Fibroblast of lung (primary cell): Measurements from ENCODE around the gene FCHSD1. TPM values are rescaled to one million over a fixed set of nuclear protein-coding genes. Genes with fewer than 3 reads are reported as not detected.

Source experiments
- DNase-seq, 2 donors: peaks; one replicate each; pipeline versions ENCODE4 v3.0.0 to v3.0.0-alpha.2; 2010; ENCODE audit warnings: low read depth in 2 of 2
- H2AFZ ChIP-seq: 2 replicates; pipeline ENCODE4 v1.5.1; 2012; ENCODE audit warnings: low read length, control low read depth, inconsistent platforms
- H3K27ac ChIP-seq: 2 replicates; pipeline ENCODE4 v1.5.1; 2011; ENCODE audit warnings: low read length, control low read depth; ENCODE audit not compliant: insufficient read depth
- H3K27me3 ChIP-seq: 2 replicates; pipeline ENCODE4 v1.5.1; 2011; ENCODE audit warnings: mild to moderate bottlenecking, low read length; ENCODE audit not compliant: control insufficient read depth, insufficient read depth
- H3K36me3 ChIP-seq: 2 replicates; pipeline ENCODE4 v1.5.1; 2011; ENCODE audit warnings: low read length; ENCODE audit not compliant: control insufficient read depth, insufficient read depth
- H3K4me1 ChIP-seq: 2 replicates; pipeline ENCODE4 v1.5.1; 2011; ENCODE audit warnings: low read length; ENCODE audit not compliant: control insufficient read depth, insufficient read depth; ENCODE audit errors: extremely low read depth
- H3K4me2 ChIP-seq: 2 replicates; pipeline ENCODE4 v1.5.1; 2011; ENCODE audit warnings: low read length, control low read depth; ENCODE audit not compliant: insufficient read depth; ENCODE audit errors: extremely low read depth
- H3K4me3 ChIP-seq, 4 experiments: fragments of 200-600 bp in 1 of 4; sonication (generic) in 1 of 4; replicated peaks in 1 of 4; 2 replicates each; pipeline ENCODE4 v1.5.1; 2011 to 2016; ENCODE audit warnings: low read length in 4 of 4, low read depth in 3 of 4, mild to moderate bottlenecking in 3 of 4, control low read depth in 2 of 4, inconsistent platforms in 1 of 4, mixed read lengths in 1 of 4; ENCODE audit not compliant: insufficient read depth in 1 of 4; ENCODE audit errors: control extremely low read depth in 1 of 4
- H3K79me2 ChIP-seq: 2 replicates; pipeline ENCODE4 v1.5.1; 2012; ENCODE audit warnings: mild to moderate bottlenecking, low read length, inconsistent platforms; ENCODE audit not compliant: control insufficient read depth, insufficient read depth
- H3K9ac ChIP-seq: 2 replicates; pipeline ENCODE4 v1.5.1; 2011; ENCODE audit warnings: mild to moderate bottlenecking, low read length, control low read depth; ENCODE audit not compliant: insufficient read depth
- H3K9me3 ChIP-seq: 2 replicates; pipeline ENCODE4 v1.5.1; 2012; ENCODE audit warnings: low read depth, low read length; ENCODE audit not compliant: control insufficient read depth, insufficient read depth
- H4K20me1 ChIP-seq: 2 replicates; pipeline ENCODE4 v1.5.1; 2011; ENCODE audit warnings: low read length; ENCODE audit not compliant: control insufficient read depth, insufficient read depth; ENCODE audit errors: extremely low read depth
- CTCF ChIP-seq, 2 donors: IDR thresholded peaks in 1 of 2; conservative IDR thresholded peaks in 1 of 2; 1 replicate in 1 of 2; 2 replicates in 1 of 2; pipeline ENCODE4 v1.5.1; 2011 to 2012; ENCODE audit warnings: low read length in 2 of 2, control low read depth in 1 of 2, inconsistent platforms in 1 of 2, low read depth in 1 of 2, mild to moderate bottlenecking in 1 of 2
- EZH2 ChIP-seq: IDR thresholded peaks from 2 replicates; pipeline ENCODE4 v1.5.1; 2012; ENCODE audit warnings: low read length, control low read depth, mild to moderate bottlenecking; ENCODE audit errors: missing control alignments
- polyA plus RNA-seq, 2 donors: library from polyadenylated mRNA; depleted of rRNA in 1 of 2; stranded (reverse) in 1 of 2; unstranded in 1 of 2; fragments of >200 nt; gene quantifications; 2 replicates each; pipeline ENCODE4 v1.2.1, GENCODE V29; 2011 to 2012; ENCODE audit warnings: missing spikeins in 1 of 2
- total RNA-seq: library from RNA; depleted of rRNA; stranded (reverse); fragments of >200 nt; gene quantifications from 2 replicates; pipeline ENCODE4 v1.2.1, GENCODE V29; 2014

The FCHSD1 gene
- total and polyA plus RNA-seq, 2 donors (not counting 1 experiment from before 2014, with no cell fraction given), result 19.1 to 25.6 TPM

DNA sequence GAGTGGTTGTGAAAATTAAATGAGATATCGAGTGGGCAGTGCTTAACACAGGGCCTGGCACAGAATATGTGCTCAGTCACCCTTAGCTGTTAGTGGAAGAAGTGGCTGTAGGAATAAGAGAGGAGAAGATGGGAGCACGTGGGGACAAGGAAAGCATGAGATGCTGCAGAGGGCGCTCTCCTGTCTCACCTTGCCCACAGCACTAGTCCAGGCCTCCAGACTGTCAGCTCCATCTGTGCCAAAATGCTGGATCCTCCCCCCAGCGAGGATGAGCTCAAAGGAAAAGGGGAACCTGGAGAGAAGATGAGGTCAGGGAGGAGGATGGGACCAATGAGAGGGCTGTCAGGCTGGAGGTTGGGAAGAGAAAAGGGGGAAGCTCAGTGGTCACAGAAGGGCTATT lies 18.3 kb upstream of the FCHSD1 start:
- Histone ChIP-seq H3K4me1 (no peaks in the 10 kb centered on the region), H3K79me2 (no peaks in the 10 kb centered on the region), H3K27ac (no peak overlapping the region), H4K20me1 (no peaks in the 10 kb centered on the region), H2AFZ (no peak overlapping the region), H3K27me3 (no peaks in the 10 kb centered on the region), H3K4me3 (no peak overlapping the region), H3K9me3 (no peaks in the 10 kb centered on the region), H3K9ac (no peak overlapping the region), H3K4me2 (no peak overlapping the region), H3K36me3 (no peaks in the 10 kb centered on the region)
- DNase-seq, result no peak
- no peak for TF ChIP-seq CTCF (conservative IDR thresholded peaks at IDR 0.05 in 1 of 2, IDR thresholded peaks at IDR 0.05 in 1 of 2; ENCODE audit: low read depth in 1 of 2, low read length in 2 of 2)
- TF ChIP-seq EZH2, result no peak

- Histone ChIP-seq H3K4me2 (no peak overlapping the region), H3K79me2 (no peaks in the 10 kb centered on the region), H3K27ac (no peak overlapping the region), H3K9ac (no peak overlapping the region), H4K20me1 (no peaks in the 10 kb centered on the region), H3K4me1 (no peaks in the 10 kb centered on the region), H3K36me3 (no peaks in the 10 kb centered on the region), H3K4me3 (no peak overlapping the region), H2AFZ (no peak overlapping the region), H3K9me3 (no peaks in the 10 kb centered on the region), H3K27me3 (no peaks in the 10 kb centered on the region)
- peak in 1 of 2 donors; percentile 38 for DNase-seq
- no peak for TF ChIP-seq CTCF (conservative IDR thresholded peaks at IDR 0.05 in 1 of 2, IDR thresholded peaks at IDR 0.05 in 1 of 2; ENCODE audit: low read depth in 1 of 2, low read length in 2 of 2)
- no peak for TF ChIP-seq EZH2
Measured at GRCh38 chr5:141668601-141669265, 17.5 kb upstream of the FCHSD1 start.

- Histone ChIP-seq H2AFZ (no peak overlapping the region), H3K4me2 (no peak overlapping the region), H3K27ac (no peak overlapping the region), H3K9ac (no peak overlapping the region), H4K20me1 (no peaks in the 10 kb centered on the region), H3K4me1 (no peaks in the 10 kb centered on the region), H3K79me2 (no peaks in the 10 kb centered on the region), H3K27me3 (no peaks in the 10 kb centered on the region), H3K36me3 (no peaks in the 10 kb centered on the region), H3K4me3 (no peak overlapping the region), H3K9me3 (no peaks in the 10 kb centered on the region)
- no peak for TF ChIP-seq CTCF (conservative IDR thresholded peaks at IDR 0.05 in 1 of 2, IDR thresholded peaks at IDR 0.05 in 1 of 2; ENCODE audit: low read depth in 1 of 2, low read length in 2 of 2)
- TF ChIP-seq EZH2, result no peak
- no peak for DNase-seq
Measured at GRCh38 chr5:141665995-141666940, 15.1 kb upstream of the FCHSD1 start.
